A549 (cell line): ENCODE data around the gene SLC16A2. TPM values are rescaled to one million over a fixed set of nuclear protein-coding genes. Genes with fewer than 3 reads are reported as not detected.

Source experiments
- ATAC-seq, 2 experiments: fragments of 200-7000 bp in 1 of 2; fragments of >200 bp in 1 of 2; cut with Nextera tagmentation in 1 of 2; cut with Tn5 transposase in 1 of 2; 3 replicates each; pipeline versions ENCODE4 v1.8.0 to v1.9.1; 2018 to 2020; ENCODE audit warnings: mild to moderate bottlenecking in 1 of 2, moderate library complexity in 1 of 2
- CTCF ChIA-PET: fragments of 300-600 bp; sonication (Branson Sonifier 250); formaldehyde crosslinking; extraction: SDS; loops from one replicate; lab custom pipeline; 2021; ENCODE audit warnings: antibody characterized with exemption, inconsistent platforms; lab: Yijun Ruan, JAX
- POLR2A ChIA-PET: fragments of 350-600 bp; formaldehyde crosslinking; extraction: SDS; loops from one replicate; lab custom pipeline; 2021; ENCODE audit warnings: antibody characterized with exemption, inconsistent platforms; lab: Yijun Ruan, JAX
- DNase-seq, 2 experiments: peaks; one replicate each; pipeline versions ENCODE4 v3.0.0 to v3.0.0-alpha.2; 2011 to 2016; ENCODE audit warnings: low read depth in 1 of 2, low spot score in 1 of 2
- FAIRE-seq: peaks from 2 replicates; lab custom pipeline; 2011; peaks lifted over from hg19 to GRCh38; lab: Jason Lieb, UNC
- H3K27ac ChIP-seq, 2 experiments: fragments of >200 bp; sonication (Bioruptor Twin); formaldehyde crosslinking; 3 replicates each; pipeline ENCODE4 v1.5.1; 2016 to 2017
- H3K4me1 ChIP-seq: fragments of >200 bp; sonication (Bioruptor Twin); formaldehyde crosslinking; 3 replicates; pipeline ENCODE4 v1.6.1; 2016
- H3K4me2 ChIP-seq: fragments of >200 bp; sonication (Bioruptor Twin); formaldehyde crosslinking; 3 replicates; pipeline ENCODE4 v1.6.1; 2016
- H3K4me3 ChIP-seq: fragments of >200 bp; sonication (Bioruptor Twin); formaldehyde crosslinking; 3 replicates; pipeline ENCODE4 v1.5.1; 2016
- H3K9me3 ChIP-seq: fragments of >200 bp; sonication (Bioruptor Twin); formaldehyde crosslinking; 3 replicates; pipeline ENCODE4 v1.6.1; 2016
- ATOH8 ChIP-seq: fragments of 250-450 bp; sonication (Bioruptor Pico); IDR thresholded peaks from 2 replicates; pipeline ENCODE4 v1.5.0; 2020; ENCODE audit warnings: low read depth, mild to moderate bottlenecking, moderate library complexity
- CBX2 ChIP-seq: fragments of 200-600 bp; sonication (generic); IDR thresholded peaks from 2 replicates; pipeline ENCODE4 v1.6.1; 2016; ENCODE audit warnings: low read depth, mild to moderate bottlenecking, borderline replicate concordance
- CHD4 ChIP-seq: fragments of 200-600 bp; sonication (generic); IDR thresholded peaks from 2 replicates; pipeline ENCODE4 v1.6.1; 2016; ENCODE audit warnings: antibody characterized with exemption, mild to moderate bottlenecking, borderline replicate concordance
- EP300 ChIP-seq, 2 experiments: fragments of >200 bp; sonication (Bioruptor Twin); formaldehyde crosslinking; IDR thresholded peaks; 2 replicates in 1 of 2; 3 replicates in 1 of 2; pipeline ENCODE4 v1.6.1; 2016 to 2017
- HES2 ChIP-seq: fragments of >200 bp; sonication (Bioruptor Twin); formaldehyde crosslinking; IDR thresholded peaks from 2 replicates; pipeline ENCODE4 v1.6.1; 2016
- HOXA7 ChIP-seq: fragments of 250-450 bp; sonication (Bioruptor Pico); IDR thresholded peaks from 2 replicates; pipeline ENCODE4 v1.5.0; 2020; ENCODE audit warnings: mild to moderate bottlenecking, moderate library complexity
- HOXB13 ChIP-seq: fragments of 250-450 bp; sonication (Bioruptor Pico); IDR thresholded peaks from 2 replicates; pipeline ENCODE4 v1.5.0; 2020; ENCODE audit warnings: low read depth, mild to moderate bottlenecking, moderate library complexity
- KDM5A ChIP-seq: fragments of 200-600 bp; sonication (generic); IDR thresholded peaks from 2 replicates; pipeline ENCODE4 v1.6.1; 2016; ENCODE audit warnings: antibody characterized with exemption, mild to moderate bottlenecking
- MAFK ChIP-seq: fragments of 450-650 bp; IDR thresholded peaks from 2 replicates; pipeline ENCODE4 v1.6.1; 2014; ENCODE audit not compliant: partially characterized antibody
- MAZ ChIP-seq: fragments of 150-350 bp; IDR thresholded peaks from 2 replicates; pipeline ENCODE4 v1.6.1; 2014; ENCODE audit warnings: antibody characterized with exemption, low read depth, low read length, borderline replicate concordance
- NPAS2 ChIP-seq: fragments of 250-450 bp; sonication (Bioruptor Pico); IDR thresholded peaks from 2 replicates; pipeline ENCODE4 v1.8.0; 2022; ENCODE audit warnings: mild to moderate bottlenecking, moderate library complexity, borderline replicate concordance
- RAD21 ChIP-seq, 2 experiments: fragments of >200 bp in 1 of 2; sonication (Bioruptor Twin) in 1 of 2; formaldehyde crosslinking in 1 of 2; IDR thresholded peaks in 1 of 2; conservative IDR thresholded peaks in 1 of 2; 2 replicates in 1 of 2; 3 replicates in 1 of 2; pipeline ENCODE4 v1.6.1; 2012 to 2018; ENCODE audit warnings: inconsistent platforms in 1 of 2
- RCOR1 ChIP-seq: fragments of 150-350 bp; IDR thresholded peaks from 2 replicates; pipeline ENCODE4 v1.6.1; 2014; ENCODE audit warnings: antibody characterized with exemption, low read length, low read depth
- SMC3 ChIP-seq: fragments of >200 bp; sonication (Bioruptor Twin); formaldehyde crosslinking; IDR thresholded peaks from 3 replicates; pipeline ENCODE4 v1.6.1; 2018; ENCODE audit warnings: inconsistent platforms
- SREBF2 ChIP-seq: fragments of 450-650 bp; IDR thresholded peaks from 2 replicates; pipeline ENCODE4 v1.6.1; 2014; ENCODE audit warnings: mild to moderate bottlenecking, moderate library complexity
- TFCP2L1 ChIP-seq: fragments of 250-450 bp; sonication (Bioruptor Pico); IDR thresholded peaks from 2 replicates; pipeline ENCODE4 v1.5.0; 2021; ENCODE audit warnings: mild to moderate bottlenecking
- TP53 ChIP-seq: fragments of 250-450 bp; sonication (Bioruptor Pico); IDR thresholded peaks from 2 replicates; pipeline ENCODE4 v1.5.0; 2021; ENCODE audit warnings: mild to moderate bottlenecking, moderate library complexity
- ZNF302 ChIP-seq: fragments of 250-450 bp; sonication (Bioruptor Pico); IDR thresholded peaks from 2 replicates; pipeline ENCODE4 v1.9.0; 2021; ENCODE audit warnings: inconsistent platforms, mild to moderate bottlenecking, moderate library complexity
- ZSCAN20 ChIP-seq: fragments of 250-450 bp; sonication (Bioruptor Pico); IDR thresholded peaks from 2 replicates; pipeline ENCODE4 v1.8.0; 2022; ENCODE audit warnings: mild to moderate bottlenecking, moderate library complexity
- WGBS: methylation state at CpG from one replicate; pipeline ENCODE4 v1.1.6; 2017; ENCODE audit errors: missing lambda C conversion rate; 5-methylcytosine and 5-hydroxymethylcytosine counted together
- polyA plus RNA-seq, 4 experiments: library from polyadenylated mRNA; depleted of rRNA in 3 of 4; stranded (reverse); fragments of >200 nt; fragmentation: RNase III in 1 of 4; extraction: RNeasy Plus Mini Kit Qiagen cat#74134 plus additional on column Dnase treatment in 1 of 4; gene quantifications; 2 replicates in 3 of 4; 3 replicates in 1 of 4; pipeline ENCODE4 v1.2.3, GENCODE V29; 2011 to 2017
- TF ChIP-seq, protein P1 (sequence below): IDR thresholded peaks from 2 replicates; pipeline ENCODE4 v1.6.1; 2012; ENCODE audit warnings: low read depth, borderline replicate concordance
- TF ChIP-seq, protein P2 (sequence below): fragments of >200 bp; sonication (Bioruptor Twin); formaldehyde crosslinking; IDR thresholded peaks from 3 replicates; pipeline ENCODE4 v1.5.1; 2016

SLC16A2 gene
- polyA plus RNA-seq, 2 of the 4 experiments (the other 2 are of a cell fraction) = 9.7 to 19.2 TPM

- no peak overlapping the region for H3K4me3 ChIP-seq
- CTCF ChIA-PET = interaction anchor here (1.5 kb wide), 1 partner anchor 33 kb away, joined by 4 read pairs; no protein-coding TSS in a partner anchor
- ATAC-seq (no peak), DNase-seq (no peak), FAIRE-seq (peak; percentile 68)
- TF ChIP-seq MAZ = no peak
- TF ChIP-seq, protein P1, sequence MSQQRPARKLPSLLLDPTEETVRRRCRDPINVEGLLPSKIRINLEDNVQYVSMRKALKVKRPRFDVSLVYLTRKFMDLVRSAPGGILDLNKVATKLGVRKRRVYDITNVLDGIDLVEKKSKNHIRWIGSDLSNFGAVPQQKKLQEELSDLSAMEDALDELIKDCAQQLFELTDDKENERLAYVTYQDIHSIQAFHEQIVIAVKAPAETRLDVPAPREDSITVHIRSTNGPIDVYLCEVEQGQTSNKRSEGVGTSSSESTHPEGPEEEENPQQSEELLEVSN = no peak
- no peak for TF ChIP-seq RCOR1
- no peak for TF ChIP-seq KDM5A
- TF ChIP-seq, protein P2, sequence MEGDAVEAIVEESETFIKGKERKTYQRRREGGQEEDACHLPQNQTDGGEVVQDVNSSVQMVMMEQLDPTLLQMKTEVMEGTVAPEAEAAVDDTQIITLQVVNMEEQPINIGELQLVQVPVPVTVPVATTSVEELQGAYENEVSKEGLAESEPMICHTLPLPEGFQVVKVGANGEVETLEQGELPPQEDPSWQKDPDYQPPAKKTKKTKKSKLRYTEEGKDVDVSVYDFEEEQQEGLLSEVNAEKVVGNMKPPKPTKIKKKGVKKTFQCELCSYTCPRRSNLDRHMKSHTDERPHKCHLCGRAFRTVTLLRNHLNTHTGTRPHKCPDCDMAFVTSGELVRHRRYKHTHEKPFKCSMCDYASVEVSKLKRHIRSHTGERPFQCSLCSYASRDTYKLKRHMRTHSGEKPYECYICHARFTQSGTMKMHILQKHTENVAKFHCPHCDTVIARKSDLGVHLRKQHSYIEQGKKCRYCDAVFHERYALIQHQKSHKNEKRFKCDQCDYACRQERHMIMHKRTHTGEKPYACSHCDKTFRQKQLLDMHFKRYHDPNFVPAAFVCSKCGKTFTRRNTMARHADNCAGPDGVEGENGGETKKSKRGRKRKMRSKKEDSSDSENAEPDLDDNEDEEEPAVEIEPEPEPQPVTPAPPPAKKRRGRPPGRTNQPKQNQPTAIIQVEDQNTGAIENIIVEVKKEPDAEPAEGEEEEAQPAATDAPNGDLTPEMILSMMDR = no peak
- no peak for TF ChIP-seq ZSCAN20 (CRISPR knock-in tag)
- TF ChIP-seq NPAS2 (CRISPR knock-in tag) = no peak
- TF ChIP-seq, all 56 proteins: peak for 0
- POLR2A ChIA-PET = no interaction called here
- Histone ChIP-seq H3K4me2 (no peak overlapping the region), H3K9me3 (no peaks in the 10 kb centered on the region), H3K27ac (no peak overlapping the region), H3K4me1 (peaks cover 4% of the 10 kb centered on the region; the same call in 1 of the 3 replicates)
- WGBS = 26% methylated on average over 1 of the region's 1 CpG
Observed at GRCh38 chrX:74377282-74377681, 44.0 kb upstream of the SLC16A2 start.

DNA sequence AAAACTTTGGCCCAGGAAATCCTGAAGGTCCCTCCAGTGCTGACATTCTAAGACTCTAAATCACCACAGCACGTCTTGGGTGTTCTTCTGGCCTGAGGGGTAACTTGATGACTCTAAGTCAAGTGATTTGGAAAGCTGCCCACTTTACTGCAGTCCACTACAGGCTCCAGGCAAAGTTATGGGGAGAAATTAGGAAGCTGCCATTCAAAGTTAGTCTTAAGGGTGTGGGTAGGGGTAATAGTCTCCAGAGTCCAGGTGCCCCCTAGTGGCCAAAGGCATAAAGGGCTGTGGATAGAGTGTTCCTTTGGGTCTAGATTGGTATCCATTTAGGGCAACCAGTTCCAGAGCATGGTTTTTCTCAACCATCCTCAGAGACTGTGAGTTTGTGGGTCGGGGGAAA, 38.7 kb upstream of the SLC16A2 start:
- H3K4me1 ChIP-seq = peaks cover 8% of the 10 kb centered on the region; the same call in 1 of the 3 replicates
- peak; percentile 57 to 69 for DNase-seq
- H3K9me3 ChIP-seq = peaks cover under 1% of the 10 kb centered on the region; the same call in 1 of the 3 replicates
- H3K4me3 ChIP-seq = no peak overlapping the region
- TF ChIP-seq KDM5A (no peak), MAZ (no peak), TFCP2L1 (CRISPR knock-in tag) (no peak), CBX2 (no peak), HOXB13 (CRISPR knock-in tag) (no peak), ZNF302 (CRISPR knock-in tag) (no peak), SREBF2 (no peak), MAFK (no peak), ATOH8 (no peak), HES2 (no peak), CHD4 (no peak), TP53 (CRISPR knock-in tag) (no peak), EP300 (IDR thresholded peaks at IDR 0.05) (no peak), RAD21 (conservative IDR thresholded peaks at IDR 0.05 in 1 of 2, IDR thresholded peaks at IDR 0.05 in 1 of 2) (peak; percentile 60 to 70), NPAS2 (CRISPR knock-in tag) (no peak), SMC3 (peak; percentile 50; the same call in 2 of the 3 replicates), HOXA7 (no peak)
- TF ChIP-seq, protein P2 = peak; percentile 72
- no peak overlapping the region for H3K4me2 ChIP-seq
- FAIRE-seq = peak; percentile 88
- CTCF ChIA-PET = interaction anchor here (0.5 to 6.2 kb wide), 19 partner anchors 10 to 1229 kb away, joined by 3 to 51 read pairs (median 4); no protein-coding TSS in a partner anchor
- WGBS = 0% methylated on average over 1 of the region's 2 CpGs
- peak; percentile 96 to 99 for ATAC-seq
- POLR2A ChIA-PET = no interaction called here
- H3K27ac ChIP-seq = peak overlapping the region in 1 of 2 experiments; percentile 52; a peak in 2 of 6 replicates
